ENCODE results near the gene PCNX2. TPM values are rescaled to one million over a fixed set of nuclear protein-coding genes. Genes with fewer than 3 reads are reported as not detected.

PCNX2 gene
- total RNA-seq, 1 experiment from 2014 or later = 63.4 TPM

DNA sequence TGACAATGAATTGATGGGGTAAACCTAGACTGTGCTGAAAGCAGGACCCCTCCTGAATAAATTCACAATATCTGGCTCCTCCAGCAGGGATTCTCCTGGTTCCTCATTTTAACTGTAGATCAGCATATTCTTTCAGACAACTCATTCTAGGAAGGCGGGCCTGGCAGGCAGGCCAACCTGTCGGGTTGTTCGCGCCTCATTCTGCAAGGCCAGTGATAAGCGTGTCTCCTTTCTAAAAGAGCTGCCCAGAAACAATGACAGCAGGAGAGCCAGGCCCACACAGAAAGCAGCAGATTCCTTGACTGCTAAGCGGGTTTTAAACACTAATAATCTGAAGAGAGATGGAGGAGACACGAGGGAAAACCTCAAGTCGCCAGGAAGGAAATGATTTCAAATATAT, 275.1 kb downstream of the PCNX2 start:
- intact Hi-C loops (cut with micrococcal nuclease; ENCODE audit: unreplicated experiment) = no loop called here
- Mint-ChIP-seq H3K27ac (ENCODE audit: unreplicated experiment) (no peak overlapping the region), H3K9me3 (ENCODE audit: low read depth, unreplicated experiment) (no peaks in the 10 kb centered on the region), H3K27me3 (ENCODE audit: unreplicated experiment) (no peaks in the 10 kb centered on the region), H3K36me3 (ENCODE audit: insufficient read depth, unreplicated experiment) (peaks cover 5% of the 10 kb centered on the region), H3K4me3 (ENCODE audit: low read depth, unreplicated experiment) (no peak overlapping the region), H3K4me1 (ENCODE audit: low read depth, unreplicated experiment) (no peaks in the 10 kb centered on the region)
- no peak for DNase-seq
- CTCF ChIA-PET = no interaction called here
- TF ChIP-seq, protein P1, sequence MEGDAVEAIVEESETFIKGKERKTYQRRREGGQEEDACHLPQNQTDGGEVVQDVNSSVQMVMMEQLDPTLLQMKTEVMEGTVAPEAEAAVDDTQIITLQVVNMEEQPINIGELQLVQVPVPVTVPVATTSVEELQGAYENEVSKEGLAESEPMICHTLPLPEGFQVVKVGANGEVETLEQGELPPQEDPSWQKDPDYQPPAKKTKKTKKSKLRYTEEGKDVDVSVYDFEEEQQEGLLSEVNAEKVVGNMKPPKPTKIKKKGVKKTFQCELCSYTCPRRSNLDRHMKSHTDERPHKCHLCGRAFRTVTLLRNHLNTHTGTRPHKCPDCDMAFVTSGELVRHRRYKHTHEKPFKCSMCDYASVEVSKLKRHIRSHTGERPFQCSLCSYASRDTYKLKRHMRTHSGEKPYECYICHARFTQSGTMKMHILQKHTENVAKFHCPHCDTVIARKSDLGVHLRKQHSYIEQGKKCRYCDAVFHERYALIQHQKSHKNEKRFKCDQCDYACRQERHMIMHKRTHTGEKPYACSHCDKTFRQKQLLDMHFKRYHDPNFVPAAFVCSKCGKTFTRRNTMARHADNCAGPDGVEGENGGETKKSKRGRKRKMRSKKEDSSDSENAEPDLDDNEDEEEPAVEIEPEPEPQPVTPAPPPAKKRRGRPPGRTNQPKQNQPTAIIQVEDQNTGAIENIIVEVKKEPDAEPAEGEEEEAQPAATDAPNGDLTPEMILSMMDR (IDR thresholded peaks at IDR 0.05; ENCODE audit: unreplicated experiment) = no peak
- no TSS peak for BruUV-seq (replicated peaks)

DNA sequence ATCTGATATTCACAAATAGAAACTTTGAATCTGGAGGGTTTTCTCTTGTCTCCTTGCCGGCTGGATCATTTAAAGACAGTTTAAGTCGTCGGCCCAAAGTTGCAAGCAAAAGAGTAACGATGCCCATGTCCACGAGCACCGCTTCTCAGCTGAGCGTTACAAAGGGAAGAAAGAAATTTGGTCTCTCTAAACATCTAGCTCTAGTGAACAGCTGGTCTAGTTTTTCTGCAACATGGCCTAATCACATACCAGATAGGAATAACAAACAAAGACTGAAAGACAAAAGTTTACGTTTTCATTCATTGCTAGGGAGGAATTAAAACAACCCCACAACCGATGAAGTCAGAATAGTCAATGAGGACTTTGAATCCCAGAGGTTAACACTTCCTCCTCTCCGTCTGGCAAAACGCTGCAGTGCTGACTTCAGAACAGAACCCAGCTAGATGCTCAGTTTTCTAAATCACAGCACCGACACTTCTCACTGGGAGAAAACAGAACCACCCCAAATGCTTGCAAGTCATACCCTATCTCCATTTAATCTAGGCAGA, 275.7 kb downstream of the PCNX2 start:
- no peak overlapping the region for H3K27ac Mint-ChIP-seq (ENCODE audit: unreplicated experiment)
- H3K4me3 Mint-ChIP-seq (ENCODE audit: low read depth, unreplicated experiment) = no peak overlapping the region
- H3K4me1 Mint-ChIP-seq (ENCODE audit: low read depth, unreplicated experiment) = no peaks in the 10 kb centered on the region
- intact Hi-C loops (cut with micrococcal nuclease; ENCODE audit: unreplicated experiment) = no loop called here
- DNase-seq = no peak
- no TSS peak for BruUV-seq (replicated peaks)
- H3K36me3 Mint-ChIP-seq (ENCODE audit: insufficient read depth, unreplicated experiment) = peaks cover 5% of the 10 kb centered on the region
- CTCF ChIA-PET = no interaction called here
- no peaks in the 10 kb centered on the region for H3K9me3 Mint-ChIP-seq (ENCODE audit: low read depth, unreplicated experiment)
- TF ChIP-seq, protein P1 (IDR thresholded peaks at IDR 0.05; ENCODE audit: unreplicated experiment) = no peak
- H3K27me3 Mint-ChIP-seq (ENCODE audit: unreplicated experiment) = no peaks in the 10 kb centered on the region

DNA sequence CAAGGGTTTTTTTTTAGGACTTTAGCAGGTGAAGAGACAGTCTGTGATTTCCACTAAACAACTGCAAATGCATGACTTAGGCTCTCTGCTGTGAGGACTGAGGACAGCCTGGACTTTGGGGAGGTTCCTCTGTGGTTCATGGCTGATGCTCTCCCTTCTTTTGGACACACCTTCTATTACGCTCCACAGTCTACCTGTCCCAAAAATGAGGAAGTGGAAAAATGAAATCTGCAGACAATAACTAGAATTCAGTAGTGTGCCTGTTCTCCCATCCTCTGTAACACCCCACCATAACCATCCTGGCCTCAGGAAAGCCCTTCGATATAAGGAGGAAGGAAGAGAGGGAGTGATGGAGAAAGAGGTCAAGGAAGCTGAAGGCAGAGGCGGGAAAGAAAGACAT, 276.4 kb downstream of the PCNX2 start:
- Mint-ChIP-seq H3K4me3 (ENCODE audit: low read depth, unreplicated experiment) (no peak overlapping the region), H3K27ac (ENCODE audit: unreplicated experiment) (no peak overlapping the region)

DNA sequence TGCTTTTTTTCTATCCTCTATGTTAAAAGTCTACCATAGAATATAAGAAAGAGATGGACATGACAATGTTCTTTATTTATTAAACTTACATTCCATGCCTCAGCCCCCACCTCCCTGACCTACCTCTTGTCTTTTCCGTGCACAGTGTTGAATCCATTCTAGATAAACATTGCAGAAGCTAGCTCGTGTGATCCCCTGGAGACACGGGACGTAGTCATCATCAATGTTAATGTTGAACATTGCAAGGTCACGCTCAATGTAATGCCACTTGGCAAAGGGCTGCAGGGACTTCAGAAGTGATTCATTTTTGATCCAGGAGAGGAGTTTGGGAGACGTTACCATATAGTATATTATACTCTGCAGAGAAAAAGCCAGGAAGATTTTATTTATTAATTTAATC, 278.7 kb downstream of the PCNX2 start:
- no peaks in the 10 kb centered on the region for H3K4me1 Mint-ChIP-seq (ENCODE audit: low read depth, unreplicated experiment)
- intact Hi-C loops (cut with micrococcal nuclease; ENCODE audit: unreplicated experiment) = no loop called here
- no peak overlapping the region for H3K27ac Mint-ChIP-seq (ENCODE audit: unreplicated experiment)
- no peaks in the 10 kb centered on the region for H3K9me3 Mint-ChIP-seq (ENCODE audit: low read depth, unreplicated experiment)
- BruUV-seq (replicated peaks) = no TSS peak
- TF ChIP-seq, protein P1 (IDR thresholded peaks at IDR 0.05; ENCODE audit: unreplicated experiment) = no peak
- DNase-seq = no peak
- no peaks in the 10 kb centered on the region for H3K27me3 Mint-ChIP-seq (ENCODE audit: unreplicated experiment)
- CTCF ChIA-PET = no interaction called here
- no peak overlapping the region for H3K4me3 Mint-ChIP-seq (ENCODE audit: low read depth, unreplicated experiment)
- peaks cover 6% of the 10 kb centered on the region for H3K36me3 Mint-ChIP-seq (ENCODE audit: insufficient read depth, unreplicated experiment)

More for the DNA sequence above, 276.4 kb downstream of the PCNX2 start:
- Mint-ChIP-seq H3K4me1 (ENCODE audit: low read depth, unreplicated experiment) (no peaks in the 10 kb centered on the region), H3K36me3 (ENCODE audit: insufficient read depth, unreplicated experiment) (peaks cover 1% of the 10 kb centered on the region), H3K9me3 (ENCODE audit: low read depth, unreplicated experiment) (no peaks in the 10 kb centered on the region), H3K27me3 (ENCODE audit: unreplicated experiment) (no peaks in the 10 kb centered on the region)
- TF ChIP-seq, protein P1 (IDR thresholded peaks at IDR 0.05; ENCODE audit: unreplicated experiment) = no peak
- BruUV-seq (replicated peaks) = no TSS peak
- no peak for DNase-seq
- intact Hi-C loops (cut with micrococcal nuclease; ENCODE audit: unreplicated experiment) = no loop called here
- CTCF ChIA-PET = no interaction called here

All from Calu3 (cell line).